K562 (cell line): ENCODE data around the gene MYO10. TPM values are rescaled to one million over a fixed set of nuclear protein-coding genes. Genes with fewer than 3 reads are reported as not detected.

Experiments
- C11orf30 ChIP-seq: fragments of 450-650 bp; IDR thresholded peaks from 2 replicates; pipeline ENCODE4 v1.6.1; 2016; ENCODE audit warnings: low read depth, mild to moderate bottlenecking
- CHD7 ChIP-seq: fragments of 200-600 bp; sonication (generic); IDR thresholded peaks from one replicate; pipeline ENCODE4 v1.6.1; 2012; ENCODE audit warnings: mild to moderate bottlenecking, low read depth, low read length, inconsistent platforms
- CLOCK ChIP-seq: fragments of 250-450 bp; sonication (Bioruptor Pico); IDR thresholded peaks from 2 replicates; pipeline ENCODE4 v1.4.0; 2020; ENCODE audit warnings: mild to moderate bottlenecking, moderate library complexity, borderline replicate concordance
- CTCF ChIP-seq, 3 experiments: IDR thresholded peaks in 2 of 3; conservative IDR thresholded peaks in 1 of 3; 2 replicates each; pipeline ENCODE4 v1.5.1; 2011 to 2012; ENCODE audit warnings: low read length in 3 of 3, mild to moderate bottlenecking in 3 of 3, control low read depth in 2 of 3, improper control_type of control experiment in 1 of 3, inconsistent platforms in 1 of 3, low read depth in 1 of 3, mixed read lengths in 1 of 3, moderate library complexity in 1 of 3; ENCODE audit not compliant: insufficient read depth in 2 of 3
- ELF2 ChIP-seq: fragments of 250-450 bp; sonication (Bioruptor Pico); IDR thresholded peaks from 2 replicates; pipeline ENCODE4 v1.5.0; 2021; ENCODE audit warnings: mild to moderate bottlenecking
- HMGN3 ChIP-seq: IDR thresholded peaks from 2 replicates; pipeline ENCODE4 v1.6.1; 2011; ENCODE audit warnings: borderline replicate concordance, low read depth, mild to moderate bottlenecking, mixed read lengths, low read length; ENCODE audit not compliant: insufficient read length; ENCODE audit errors: extremely low read depth
- LEF1 ChIP-seq: fragments of 450-650 bp; IDR thresholded peaks from 2 replicates; pipeline ENCODE4 v1.6.1; 2016; ENCODE audit warnings: mild to moderate bottlenecking
- NFXL1 ChIP-seq: fragments of 450-650 bp; formaldehyde crosslinking; IDR thresholded peaks from 2 replicates; pipeline ENCODE4 v1.4.0; 2021; ENCODE audit warnings: mild to moderate bottlenecking
- ZNF507 ChIP-seq: conservative IDR thresholded peaks from 2 replicates; pipeline ENCODE4 v1.6.1; 2017; ENCODE audit warnings: missing genetic modification characterization, missing compliant biosample characterization
- polyA plus RNA-seq, 8 experiments: library from polyadenylated mRNA; depleted of rRNA in 4 of 8; stranded (reverse) in 5 of 8; unstranded in 3 of 8; fragments of >200 nt; fragmentation: Nextera tagmentation in 2 of 8; fragmentation: Illumina TruSeq in 1 of 8; extraction: Ambion mirVana in 2 of 8; extraction: Trizol in 1 of 8; gene quantifications; 2 replicates each; pipeline versions ENCODE4 v1.2.1 to v1.2.3, GENCODE V29; 2011 to 2014; ENCODE audit warnings: inconsistent platforms in 1 of 8, missing spikeins in 1 of 8
- total RNA-seq, 7 experiments: library from RNA; depleted of rRNA in 6 of 7; stranded (reverse); fragments of >200 nt in 6 of 7; fragmentation: Illumina TruSeq in 2 of 7; extraction: Trizol in 2 of 7; gene quantifications; 2 replicates each; pipeline versions ENCODE4 v1.2.1 to v1.2.3, GENCODE V29; 2011 to 2021; ENCODE audit warnings: low replicate concordance in 1 of 7

Gene MYO10
- total and polyA plus RNA-seq, 9 of the 15 experiments (the other 6 are each of a cell fraction or from before 2014, with no cell fraction given): 0.04 to 0.24 TPM; not detected in 7

GRCh38 chr5:16750445-16750844, 185.6 kb downstream of the MYO10 start (continued):
- no peak for TF ChIP-seq CTCF (IDR thresholded peaks at IDR 0.05 in 2 of 3, conservative IDR thresholded peaks at IDR 0.05 in 1 of 3; ENCODE audit: insufficient read depth in 2 of 3, low read depth in 1 of 3, low read length in 3 of 3)
- no peak for TF ChIP-seq HMGN3
- no peak for TF ChIP-seq LEF1
- no peak for TF ChIP-seq NFXL1 (CRISPR knock-in tag)
- no peak for TF ChIP-seq CHD7
- no peak for TF ChIP-seq CLOCK (CRISPR knock-in tag)
- TF ChIP-seq ELF2 (CRISPR knock-in tag): no peak
- TF ChIP-seq ZNF507 (tag): no peak
- TF ChIP-seq C11orf30: no peak
